Fibroblast of the aortic adventitia (primary cell): ENCODE results near the gene TNFAIP8L3. TPM values are rescaled to one million over a fixed set of nuclear protein-coding genes. Genes with fewer than 3 reads are reported as not detected.
"Not testable (repeated sequence)": the region's sequence is repeated elsewhere in the genome, so short reads cannot be mapped to it uniquely, and the experiment has no call there.

ENCODE experiments used
- DNase-seq: peaks from one replicate; pipeline ENCODE4 v3.0.0-alpha.2; 2010; ENCODE audit warnings: low read depth
- H3K4me3 ChIP-seq: 2 replicates; pipeline ENCODE4 v1.5.1; 2011; ENCODE audit warnings: low read depth, mild to moderate bottlenecking, control low read depth, low read length, moderate library complexity
- CTCF ChIP-seq: IDR thresholded peaks from 2 replicates; pipeline ENCODE4 v1.5.1; 2011; ENCODE audit warnings: mild to moderate bottlenecking, low read length, control low read depth, inconsistent platforms; ENCODE audit not compliant: insufficient read depth
- total RNA-seq: library from RNA; depleted of rRNA; stranded (reverse); fragments of >200 nt; gene quantifications from 2 replicates; pipeline ENCODE4 v1.2.3, GENCODE V29; 2012; ENCODE audit warnings: low replicate concordance

The TNFAIP8L3 gene
- total RNA-seq, 1 donor: 22.4 TPM

DNA sequence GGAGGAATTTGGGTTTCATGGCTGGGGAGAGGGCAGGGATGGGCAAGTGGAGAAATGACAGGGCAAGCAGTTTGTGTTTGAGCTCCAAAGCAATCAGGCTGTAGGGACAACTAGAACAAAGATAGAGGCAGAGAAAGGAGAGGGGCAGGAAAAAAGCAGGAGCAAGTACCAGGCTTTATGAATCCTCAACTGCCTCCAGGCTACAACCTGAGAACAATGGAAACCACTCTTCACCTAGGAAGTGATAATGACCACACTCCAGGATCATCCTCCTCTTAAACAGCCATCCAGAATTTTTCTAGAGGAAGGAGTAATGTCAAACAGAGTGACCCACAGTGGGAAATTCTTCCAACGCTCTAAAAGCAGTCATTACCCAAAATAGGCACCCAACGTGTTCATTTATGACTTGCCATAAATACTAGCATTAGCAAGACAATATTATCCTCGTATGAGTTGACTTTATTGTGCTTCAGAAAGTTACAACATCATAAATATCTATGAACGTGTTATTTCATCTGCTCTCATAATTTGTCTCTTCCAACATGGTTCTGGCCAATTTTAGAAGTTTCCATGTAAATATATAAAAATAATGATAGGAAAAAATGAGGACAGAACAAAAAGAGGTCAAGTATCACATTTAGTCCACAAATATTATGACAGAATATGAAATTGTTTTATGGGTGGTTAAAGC is 50.5 kb downstream of the TNFAIP8L3 start:
- no peak for TF ChIP-seq CTCF
- no peak for DNase-seq
- H3K4me3 ChIP-seq: no peak overlapping the region

- no peak for TF ChIP-seq CTCF
- no peak for DNase-seq
- no peak overlapping the region for H3K4me3 ChIP-seq
Measured at GRCh38 chr15:51038974-51039319, 55.8 kb downstream of the TNFAIP8L3 start.

GRCh38 chr15:51038162-51038973 is 56.3 kb downstream of the TNFAIP8L3 start:
- no peak for TF ChIP-seq CTCF
- H3K4me3 ChIP-seq: no peak overlapping the region
- DNase-seq: no peak

DNA sequence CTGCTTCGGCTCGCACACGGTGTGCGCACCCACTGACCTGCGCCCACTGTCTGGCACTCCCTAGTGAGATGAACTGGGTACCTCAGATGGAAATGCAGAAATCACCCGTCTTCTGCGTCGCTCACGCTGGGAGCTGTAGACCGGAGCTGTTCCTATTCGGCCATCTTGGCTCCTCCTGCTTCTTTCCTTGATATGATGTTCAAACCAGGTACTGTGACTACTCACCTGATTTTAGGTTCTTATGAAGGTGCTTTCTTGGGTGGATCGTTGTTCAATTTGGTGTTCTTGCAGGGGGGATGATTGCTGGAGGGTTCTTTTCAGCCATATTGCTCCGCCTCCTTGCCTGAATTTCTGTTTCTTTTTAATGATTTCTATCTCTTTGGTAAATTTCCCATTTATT is 57.2 kb downstream of the TNFAIP8L3 start:
- DNase-seq, H3K4me3 ChIP-seq: not testable (repeated sequence)

- DNase-seq: peak; percentile 73
- no peak for TF ChIP-seq CTCF
- no peak overlapping the region for H3K4me3 ChIP-seq
Measured at GRCh38 chr15:51030649-51031316, 63.9 kb downstream of the TNFAIP8L3 start.

DNA sequence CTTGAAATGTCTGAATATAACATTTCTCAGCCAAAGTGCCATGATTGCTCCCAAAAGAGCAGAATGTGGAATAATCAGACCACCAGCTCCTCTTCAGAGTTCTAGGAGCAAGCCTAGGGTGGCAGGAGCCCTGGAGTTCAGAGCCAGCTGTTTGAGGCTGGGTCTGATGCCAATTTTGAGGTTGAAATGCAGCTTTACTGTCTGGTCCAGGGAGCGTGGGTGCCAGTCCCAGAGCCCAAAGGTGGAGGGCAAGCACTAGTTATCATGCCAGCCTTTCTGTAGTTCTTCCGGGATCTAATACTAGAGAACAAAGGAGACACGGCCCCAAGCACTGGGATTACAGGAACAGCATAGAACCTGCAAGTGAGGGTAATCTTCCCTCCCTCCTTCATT is 69.3 kb downstream of the TNFAIP8L3 start:
- TF ChIP-seq CTCF: no peak
- no peak overlapping the region for H3K4me3 ChIP-seq
- no peak for DNase-seq
